KBM-7 (cell line): ENCODE data around the gene TMEM132A.
"Not testable (repeated sequence)": the region's sequence is repeated elsewhere in the genome, so short reads cannot be mapped to it uniquely, and the experiment has no call there.

Experiments used
- DNase-seq: peaks from one replicate; pipeline ENCODE4 v3.0.0-alpha.2; 2015
- in situ Hi-C: fragments of 300-500 bp; cut with MboI; formaldehyde crosslinking; loops from 2 replicates; pipeline ENCODE4 v1.14.3; 2020; ENCODE audit warnings: low sequenced_read_pairs, low pct_unique_long_range_greater_than_20kb, mixed read lengths

TMEM132A gene

DNA sequence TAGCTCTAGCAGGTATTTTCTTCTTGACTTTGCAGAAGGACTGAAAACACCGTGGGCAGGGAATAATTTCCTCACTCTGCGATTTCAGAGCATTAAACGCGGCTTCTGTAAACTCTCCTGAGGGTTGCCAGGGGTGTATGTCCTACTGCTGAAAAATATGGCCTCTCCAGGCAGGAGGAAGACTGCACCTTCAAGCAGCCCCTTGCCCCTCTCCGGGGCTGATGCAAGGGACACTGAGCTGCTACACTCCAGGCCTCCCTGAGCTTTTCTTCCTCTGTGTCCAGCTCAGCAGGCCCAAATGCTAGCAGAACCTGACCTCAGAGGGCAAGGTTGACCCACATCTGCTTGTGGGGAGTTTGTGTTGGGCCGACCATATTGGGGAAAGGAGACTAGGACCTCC lies 49.4 kb downstream of the TMEM132A start:
- no peak for DNase-seq

GRCh38 chr11:60974316-60974715 lies 50.1 kb downstream of the TMEM132A start:
- in situ Hi-C loops, DNase-seq: not testable (repeated sequence)

More for the DNA sequence above, 49.4 kb downstream of the TMEM132A start:
- in situ Hi-C loops, result no loop called here

DNA sequence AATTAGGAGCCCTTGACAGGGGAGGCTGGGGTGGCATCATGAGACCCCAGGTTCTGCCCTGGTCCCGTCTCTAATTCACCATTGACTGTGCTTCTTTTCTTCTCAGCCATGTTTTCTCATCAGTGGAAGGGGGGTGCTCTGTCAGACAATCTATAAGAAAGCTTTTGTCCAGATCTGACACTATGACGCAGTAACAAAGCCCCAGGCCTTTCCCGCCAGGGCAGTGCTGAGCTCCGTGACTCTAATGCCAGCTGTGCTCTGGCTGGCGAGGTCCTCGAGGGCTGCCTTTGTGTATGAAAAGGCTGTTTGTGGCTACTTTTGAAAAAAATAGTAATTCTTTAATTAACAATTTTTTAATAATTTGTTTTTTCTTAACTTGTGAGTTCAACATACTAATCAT lies 50.5 kb downstream of the TMEM132A start:
- no peak for DNase-seq
- in situ Hi-C loops, result no loop called here

DNA sequence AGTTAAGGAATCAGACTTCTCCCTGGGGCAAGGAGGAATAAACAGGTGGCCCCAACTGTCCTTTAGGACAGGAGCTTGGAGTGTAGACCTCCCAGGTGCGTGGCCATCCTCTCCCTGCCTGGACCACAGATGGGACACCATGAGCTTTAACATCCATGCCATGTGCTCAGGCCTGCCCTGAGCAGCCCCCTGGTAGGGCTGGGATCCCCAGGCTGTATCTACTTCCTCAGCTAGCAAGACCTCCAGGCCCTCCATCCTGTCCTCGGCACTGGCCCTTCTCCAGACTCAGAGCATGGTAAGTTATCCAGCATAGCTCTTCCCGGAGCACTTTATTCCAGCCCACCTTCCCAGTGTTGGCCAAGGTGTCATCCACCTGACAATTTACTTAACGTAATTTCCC lies 53.0 kb downstream of the TMEM132A start:
- in situ Hi-C loops, result no loop called here
- no peak for DNase-seq

- DNase-seq, result no peak
- in situ Hi-C loops, result no loop called here
These were observed 53.6 kb downstream of the TMEM132A start for GRCh38 chr11:60977836-60978235.

DNA sequence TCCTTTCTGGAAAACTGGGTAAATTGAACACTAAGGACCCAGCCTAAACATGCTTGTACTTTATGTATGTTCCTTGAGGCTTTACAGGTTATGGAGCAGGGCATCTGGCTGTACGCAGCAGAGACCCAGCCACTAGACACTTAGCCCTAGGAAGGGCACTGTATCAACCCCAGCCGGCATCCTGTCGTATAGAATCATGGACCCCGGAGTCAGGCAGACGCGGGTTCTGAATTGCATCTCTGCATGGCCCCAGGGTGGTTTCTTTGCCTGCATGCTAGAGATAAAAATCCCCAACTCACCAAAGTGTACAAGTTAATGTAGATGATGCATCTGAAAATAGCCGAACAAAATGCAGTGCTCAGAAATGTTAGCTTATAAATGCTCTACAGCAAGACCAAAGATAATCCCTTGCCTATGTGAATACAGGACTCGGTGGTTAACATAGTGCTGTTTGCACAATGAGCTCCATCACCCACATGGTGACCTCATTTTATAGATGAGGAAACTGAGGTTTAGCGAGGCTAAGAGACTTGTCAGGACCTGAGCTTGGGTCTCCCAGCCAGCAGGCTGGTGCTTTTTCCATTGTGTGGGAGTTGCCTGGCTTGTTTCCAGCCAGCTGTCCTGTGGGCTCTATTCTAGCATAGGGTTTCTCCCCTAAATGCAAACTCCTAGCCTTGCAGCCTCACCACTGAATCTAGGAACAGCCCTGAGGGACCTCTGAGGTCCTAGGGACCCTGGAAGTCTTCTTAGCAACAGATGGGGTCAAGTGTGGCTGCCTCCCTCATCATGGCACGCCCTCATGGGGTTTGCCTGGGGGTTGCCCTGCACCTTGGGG lies 54.5 kb downstream of the TMEM132A start:
- peak; percentile 79 for DNase-seq
- in situ Hi-C loops, result no loop called here

GRCh38 chr11:60981515-60981914 lies 57.3 kb downstream of the TMEM132A start:
- in situ Hi-C loops, result no loop called here

DNA sequence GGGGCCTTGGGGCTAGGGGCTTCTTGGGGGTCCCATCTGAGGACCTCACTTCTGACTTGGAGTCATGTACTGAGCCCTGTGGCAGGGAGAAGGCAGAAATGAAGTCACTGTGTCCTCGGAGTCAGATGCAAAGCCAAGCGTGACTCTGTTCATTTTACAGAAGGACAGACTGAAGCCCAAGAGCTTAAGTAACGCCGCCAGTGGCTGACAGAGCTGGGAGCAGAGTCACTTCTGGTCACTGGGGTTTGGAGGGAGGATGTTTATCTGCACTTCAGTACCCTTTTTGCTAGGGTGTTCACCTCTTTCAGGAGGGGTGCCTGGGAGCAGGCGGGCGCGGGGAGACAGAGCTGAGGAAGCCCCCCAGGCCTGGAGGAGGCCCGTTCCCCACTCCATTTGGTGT lies 57.9 kb downstream of the TMEM132A start:
- in situ Hi-C loops, result no loop called here
- DNase-seq, result no peak

More at GRCh38 chr11:60981515-60981914, 57.3 kb downstream of the TMEM132A start:
- no peak for DNase-seq

DNA sequence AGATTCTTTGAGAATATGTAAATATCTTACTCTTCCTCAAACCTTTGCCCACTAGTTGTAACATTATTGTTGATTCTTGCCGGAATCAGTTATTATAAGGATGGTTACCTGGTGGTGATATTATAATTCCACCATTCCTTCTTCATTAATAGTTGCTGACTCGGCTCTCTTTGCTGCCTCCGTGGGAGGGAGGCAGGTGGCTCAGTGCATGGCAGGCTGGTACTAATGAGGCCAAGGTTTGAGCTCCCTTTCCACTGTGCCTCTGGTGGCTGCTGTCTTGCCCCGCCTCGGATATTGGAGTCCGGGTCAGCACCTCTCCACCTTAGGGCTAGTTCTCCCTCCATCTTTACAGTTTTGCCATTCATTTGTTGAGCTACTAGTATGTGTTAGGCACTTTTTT lies 59.9 kb downstream of the TMEM132A start:
- in situ Hi-C loops, result no loop called here

DNA sequence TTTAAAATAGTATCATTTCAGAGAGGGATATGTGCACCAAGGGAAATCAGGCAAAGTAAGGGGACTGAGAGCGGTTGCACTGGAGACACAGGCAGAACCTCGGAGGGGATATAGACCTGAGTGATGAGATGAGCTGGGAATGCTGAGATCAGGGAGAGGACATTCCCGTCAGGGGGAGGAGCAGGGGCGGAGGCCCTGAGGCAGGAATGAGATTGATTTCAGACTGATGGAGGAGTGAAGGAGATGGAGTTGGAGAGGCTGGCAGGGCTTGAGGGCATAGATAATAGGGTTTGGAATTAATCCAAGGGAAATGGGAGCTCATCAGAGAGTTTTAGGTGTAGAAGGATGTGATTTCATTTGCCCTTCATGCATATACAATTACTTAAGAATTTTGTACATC lies 60.4 kb downstream of the TMEM132A start:
- in situ Hi-C loops, result no loop called here
- no peak for DNase-seq

More for the DNA sequence above, 59.9 kb downstream of the TMEM132A start:
- no peak for DNase-seq

GRCh38 chr11:60985501-60985900 lies 61.2 kb downstream of the TMEM132A start:
- in situ Hi-C loops, result no loop called here

DNA sequence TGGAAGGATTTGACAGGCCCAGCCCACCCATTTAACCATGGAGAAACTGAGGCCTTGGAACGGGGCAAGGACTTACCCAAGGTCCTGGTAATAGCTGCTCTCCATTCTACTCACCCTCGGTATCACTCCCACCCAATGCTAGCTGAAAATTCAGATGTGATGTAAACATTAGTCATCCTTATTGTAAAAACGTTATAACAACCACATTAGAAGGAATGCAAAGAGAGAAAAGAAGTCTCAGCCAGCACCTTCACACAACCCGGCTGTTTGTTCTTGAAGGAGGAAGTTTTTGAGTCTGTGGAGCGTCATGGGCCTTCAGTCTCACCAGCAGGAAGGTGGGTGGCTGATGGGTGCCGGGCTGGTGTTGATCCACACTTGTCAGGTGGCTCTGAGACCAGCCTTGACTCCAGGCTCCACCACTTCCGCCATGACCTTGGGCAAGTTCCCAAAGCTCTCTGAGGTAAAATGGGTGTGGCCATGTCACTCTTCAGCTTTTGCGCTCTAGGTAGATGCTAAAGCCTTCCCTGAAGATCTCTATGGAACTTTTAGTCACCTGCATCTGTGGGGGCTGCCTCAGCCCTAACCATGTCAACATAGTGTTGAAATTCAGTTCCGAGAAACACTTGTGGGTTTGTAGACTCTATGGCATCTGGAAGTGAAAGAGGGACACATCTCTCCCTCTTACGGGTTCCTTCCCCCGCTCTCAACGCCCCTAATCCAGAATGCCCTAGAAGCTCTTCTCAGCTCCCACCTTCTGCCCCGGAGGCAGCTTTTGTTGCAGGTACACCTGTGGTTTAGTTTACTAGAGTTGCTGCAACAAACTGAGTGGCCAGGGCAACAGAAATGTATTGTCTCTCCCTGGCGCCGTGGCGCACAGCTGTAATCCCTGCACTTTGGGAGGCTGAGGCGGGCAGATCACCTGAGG lies 62.0 kb downstream of the TMEM132A start:
- DNase-seq, result peak; percentile 43

More at GRCh38 chr11:60985501-60985900, 61.2 kb downstream of the TMEM132A start:
- DNase-seq, result no peak

More for the DNA sequence above, 62.0 kb downstream of the TMEM132A start:
- in situ Hi-C loops, result no loop called here
